ENCODE results near the gene POMT2.
"Not testable (repeated sequence)": the region's sequence is repeated elsewhere in the genome, so short reads cannot be mapped to it uniquely, and the experiment has no call there.

The POMT2 gene

DNA sequence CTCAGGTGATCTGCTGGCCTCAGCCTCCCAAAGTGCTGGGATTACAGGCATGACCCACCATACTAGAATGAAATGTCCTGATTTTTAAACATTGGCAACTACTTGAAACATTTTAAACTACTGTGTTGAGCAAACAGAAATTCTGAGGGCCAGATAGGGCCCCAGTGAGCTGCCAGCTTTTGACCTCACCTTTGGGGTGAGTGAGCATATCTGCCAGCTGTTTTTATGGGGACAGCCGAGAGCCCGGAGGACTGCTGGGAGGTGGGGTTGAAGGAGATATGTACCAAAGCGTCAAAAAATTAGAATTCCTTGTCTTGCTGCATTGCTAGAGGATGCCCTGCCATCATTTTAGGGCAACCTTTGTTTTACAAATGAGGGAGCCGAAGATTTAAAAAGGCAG, 2.9 kb upstream of the POMT2 start:
- no peak for DNase-seq

- no peak for DNase-seq
These were observed 2.3 kb upstream of the POMT2 start for GRCh38 chr14:77322951-77323350.

DNA sequence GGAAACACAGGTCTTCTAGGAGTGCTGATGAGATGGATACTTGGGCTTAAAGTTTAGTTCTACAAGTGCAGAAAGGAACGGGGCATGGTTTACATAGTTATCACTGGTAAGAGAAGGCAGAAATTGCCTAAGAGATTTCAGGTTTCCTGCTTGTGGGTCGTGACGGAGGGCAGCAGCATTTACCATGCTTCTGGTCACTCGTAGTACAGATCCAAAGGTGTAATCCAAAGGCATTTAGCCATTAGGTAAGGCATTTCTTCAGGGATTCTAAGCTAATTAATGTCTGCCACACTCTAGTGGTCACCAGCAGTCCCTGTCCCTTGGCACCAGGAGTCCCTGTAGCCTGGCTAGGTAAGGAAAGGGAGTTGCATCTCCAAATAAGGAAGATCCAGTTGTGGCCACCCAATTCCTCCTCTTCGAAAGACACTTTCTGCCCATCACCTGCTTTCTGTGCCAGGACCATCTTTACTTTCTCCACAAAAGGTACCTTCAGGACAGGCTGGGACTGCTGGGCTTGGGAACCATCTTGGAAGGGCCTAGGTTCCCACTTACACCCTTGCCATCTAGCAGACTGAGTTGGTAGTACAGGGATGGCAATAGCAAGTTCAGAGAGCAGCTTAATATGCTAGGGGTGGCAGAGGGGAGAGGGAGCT, 1.7 kb upstream of the POMT2 start:
- no peak for DNase-seq

GRCh38 chr14:77319422-77319821, 1.3 kb downstream of the POMT2 start:
- no peak for DNase-seq

DNA sequence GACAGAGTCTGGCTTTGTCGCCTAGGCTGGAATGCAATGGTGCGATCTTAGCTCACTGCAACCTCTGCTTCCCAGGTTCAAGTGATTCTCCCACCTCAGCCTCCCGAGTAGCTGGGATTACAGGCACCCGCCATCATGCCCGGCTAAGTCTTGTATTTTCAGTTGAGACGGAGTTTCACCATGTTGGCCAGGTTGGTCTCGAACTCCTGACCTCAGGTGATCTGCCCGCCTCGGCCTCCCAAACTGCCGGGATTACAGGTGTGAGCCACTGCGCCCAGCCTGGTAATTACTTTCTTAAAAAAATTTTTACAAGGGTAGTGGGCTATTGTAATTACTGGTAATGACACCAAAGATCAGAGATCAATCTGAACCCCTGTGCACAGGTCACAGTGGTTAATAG, 1.9 kb downstream of the POMT2 start:
- DNase-seq = not testable (repeated sequence)

DNA sequence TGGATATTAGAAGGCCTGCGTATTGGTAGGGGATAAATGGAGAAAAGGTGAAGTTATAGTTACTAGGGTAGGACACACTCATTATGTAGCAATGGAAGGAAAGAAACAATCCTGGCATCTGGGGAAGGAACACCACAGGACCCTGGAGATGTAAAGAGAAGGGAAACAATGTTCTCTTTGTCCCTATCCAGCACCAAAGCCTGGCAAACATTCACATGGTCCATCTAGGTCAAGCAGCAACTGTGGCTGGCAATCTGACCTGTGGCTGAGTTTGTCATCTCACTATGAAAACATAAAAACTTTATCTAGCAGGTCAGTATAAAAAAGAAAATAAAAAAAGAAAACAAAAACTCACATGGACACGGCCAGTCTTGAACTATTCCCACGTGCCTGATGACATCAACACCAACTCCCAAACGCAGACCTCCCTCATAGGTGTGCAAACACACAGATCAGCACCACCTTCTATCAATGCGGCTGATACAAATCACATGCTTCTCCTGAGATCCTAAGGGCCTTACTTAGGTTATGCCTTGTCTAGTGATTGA, 2.6 kb downstream of the POMT2 start:
- DNase-seq = no peak

DNA sequence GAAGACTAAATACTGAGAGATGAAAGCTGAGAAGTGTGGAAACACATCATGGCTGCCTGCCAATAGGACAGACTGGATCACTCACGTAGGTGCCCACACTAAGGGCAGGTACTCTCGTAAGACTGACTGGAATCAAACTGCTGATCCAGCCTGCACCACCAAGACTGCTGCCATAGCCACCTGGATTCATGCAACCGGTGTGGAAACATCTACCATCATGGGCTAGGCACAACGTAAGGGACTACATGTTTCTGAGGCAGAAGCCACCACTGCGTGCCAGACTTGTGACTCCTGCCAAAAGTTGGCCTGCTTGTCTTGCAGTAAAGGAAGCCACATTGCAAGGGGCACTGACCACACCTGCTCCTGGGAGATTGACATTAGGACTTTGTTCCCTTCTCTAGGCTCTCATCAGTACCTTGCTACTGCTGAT, 3.8 kb downstream of the POMT2 start:
- no peak for DNase-seq

DNA sequence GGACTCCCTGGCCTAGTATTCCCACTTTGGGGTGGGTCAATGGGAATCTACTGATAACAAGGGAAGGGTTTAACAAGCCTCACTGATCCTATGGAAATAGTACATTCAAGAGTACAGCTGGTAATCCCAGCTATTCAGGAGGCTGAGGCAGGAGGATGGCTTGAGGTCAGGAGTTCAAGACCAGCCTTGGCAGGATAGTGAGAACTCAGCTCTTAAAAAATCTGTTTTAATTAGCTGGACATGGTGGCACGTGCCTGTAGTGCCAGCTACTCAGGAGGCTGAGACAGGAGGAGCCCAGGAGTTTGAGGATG, 4.5 kb downstream of the POMT2 start:
- no peak for DNase-seq

- no peak for DNase-seq
These were observed 5.9 kb downstream of the POMT2 start for GRCh38 chr14:77314539-77315457.

GRCh38 chr14:77314043-77314442, 6.6 kb downstream of the POMT2 start:
- no peak for DNase-seq

DNA sequence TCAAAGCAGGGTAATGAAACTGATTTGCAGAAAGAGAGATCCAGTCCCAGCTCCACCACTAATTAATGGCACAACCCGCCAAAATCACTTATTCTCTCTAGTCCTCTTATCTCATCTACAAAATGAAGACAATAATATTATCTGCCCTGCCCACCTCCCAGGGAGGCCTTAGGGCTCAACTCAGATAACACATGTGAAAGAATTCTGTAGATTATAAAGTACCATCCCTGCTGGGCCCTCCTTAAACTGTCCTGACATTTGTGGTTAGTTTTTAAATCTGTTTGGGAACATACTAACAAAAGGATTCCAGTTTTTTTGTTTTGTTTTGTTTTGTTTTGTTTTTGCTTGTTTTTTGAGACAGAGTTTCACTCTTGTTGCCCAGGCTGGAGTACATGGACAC, 7.3 kb downstream of the POMT2 start:
- DNase-seq = no peak

- DNase-seq = no peak
These were observed 9.5 kb downstream of the POMT2 start for GRCh38 chr14:77311217-77311616.

DNA sequence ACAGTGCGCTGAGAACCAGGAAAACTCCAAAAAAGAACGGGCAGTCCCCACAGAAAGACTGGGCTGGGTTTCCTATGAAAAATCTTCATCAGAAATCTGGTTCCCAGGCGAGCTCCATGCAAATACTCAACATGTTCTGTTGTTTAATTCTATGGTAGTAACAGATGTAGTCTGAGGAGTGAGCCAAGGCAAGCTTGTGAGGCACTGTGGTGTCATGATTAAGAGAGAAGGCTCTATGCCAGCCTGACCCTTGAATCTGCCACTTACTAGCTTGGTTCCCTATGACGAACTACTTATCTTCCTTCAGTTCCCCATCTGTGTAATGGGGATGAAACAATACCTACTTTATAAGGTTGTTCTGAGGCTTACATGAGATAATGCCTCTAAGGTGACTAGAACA, 10.7 kb downstream of the POMT2 start:
- DNase-seq = no peak

GRCh38 chr14:77309131-77309530, 11.6 kb downstream of the POMT2 start:
- DNase-seq = no peak

- no peak for DNase-seq
These were observed 13.7 kb downstream of the POMT2 start for GRCh38 chr14:77306851-77307496.

GRCh38 chr14:77306416-77306815, 14.3 kb downstream of the POMT2 start:
- DNase-seq = no peak

DNA sequence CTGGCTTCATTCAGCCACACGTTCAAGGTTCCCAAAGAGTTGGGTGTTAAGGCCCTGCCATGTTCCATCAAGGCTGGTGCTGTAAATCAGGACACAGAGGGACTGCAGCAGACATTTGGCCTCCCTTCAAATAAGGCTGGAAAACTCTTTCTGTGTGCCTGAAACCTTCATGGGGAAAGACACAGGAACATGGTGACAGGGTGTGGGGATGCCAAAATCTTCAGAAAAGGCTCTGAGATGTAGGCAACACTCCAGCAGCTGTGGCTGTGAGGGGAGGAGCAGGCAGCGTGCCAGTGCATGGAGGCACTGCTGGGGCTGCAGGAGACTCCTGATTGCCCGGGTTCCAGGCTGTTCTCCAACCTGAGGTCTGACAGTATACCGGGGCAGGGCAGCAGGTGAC, 15.0 kb downstream of the POMT2 start:
- no peak for DNase-seq

DNA sequence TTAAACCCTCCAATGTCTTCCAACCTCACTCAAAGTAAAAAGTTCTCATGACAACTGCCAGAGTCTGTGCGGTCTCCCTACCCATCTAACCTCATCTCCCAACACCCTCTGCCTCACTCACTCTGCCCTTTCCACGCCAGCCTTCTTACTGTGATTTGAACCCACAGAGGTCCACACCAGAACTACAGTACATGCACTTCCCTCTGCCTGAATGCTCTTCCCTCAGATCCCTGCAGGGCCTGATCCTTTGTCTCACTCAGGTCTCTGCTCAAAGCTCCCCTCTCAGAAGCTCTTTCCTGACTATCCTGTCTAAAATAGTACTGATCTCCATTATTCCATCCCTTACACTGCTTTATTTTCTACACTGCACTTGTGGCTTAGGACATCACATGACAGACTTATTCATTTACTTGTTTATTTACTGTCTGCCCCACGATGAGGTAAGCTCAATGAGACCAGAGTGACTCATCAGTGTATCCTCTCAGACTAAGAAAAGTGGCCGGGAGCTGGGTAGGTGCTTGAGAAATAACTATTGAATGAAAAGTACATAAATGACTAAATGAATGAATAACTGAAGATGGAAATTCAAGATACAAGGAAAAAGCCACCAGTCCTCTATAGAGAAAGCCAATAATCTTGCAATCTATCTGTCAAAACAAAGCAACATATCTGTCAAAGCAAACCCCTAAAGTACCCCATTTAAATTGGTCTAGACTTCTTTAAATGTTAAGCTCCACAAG, 17.1 kb downstream of the POMT2 start:
- DNase-seq = no peak

DNA sequence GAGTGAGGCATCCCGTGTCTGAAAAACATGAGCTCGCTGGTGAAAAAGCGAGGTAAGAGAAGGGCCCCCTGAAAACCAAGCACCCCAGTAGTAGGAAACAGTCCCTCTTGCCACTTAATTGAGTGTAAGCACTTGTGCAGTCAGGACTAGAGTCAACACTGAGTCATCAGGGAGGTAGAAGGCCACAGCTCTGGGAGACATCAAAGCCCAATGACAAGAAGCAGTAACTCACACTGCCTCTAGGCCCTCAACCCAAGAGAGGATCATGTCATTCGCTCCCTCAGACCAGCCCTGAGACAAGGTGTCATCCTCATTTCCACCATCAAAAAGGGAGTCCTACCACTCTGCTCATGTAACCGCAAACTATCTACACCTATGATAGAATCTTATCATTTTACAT, 17.8 kb downstream of the POMT2 start:
- peak; percentile 21 for DNase-seq

- peak; percentile 61 for DNase-seq
These were observed 19.6 kb downstream of the POMT2 start for GRCh38 chr14:77301103-77301502.

DNA sequence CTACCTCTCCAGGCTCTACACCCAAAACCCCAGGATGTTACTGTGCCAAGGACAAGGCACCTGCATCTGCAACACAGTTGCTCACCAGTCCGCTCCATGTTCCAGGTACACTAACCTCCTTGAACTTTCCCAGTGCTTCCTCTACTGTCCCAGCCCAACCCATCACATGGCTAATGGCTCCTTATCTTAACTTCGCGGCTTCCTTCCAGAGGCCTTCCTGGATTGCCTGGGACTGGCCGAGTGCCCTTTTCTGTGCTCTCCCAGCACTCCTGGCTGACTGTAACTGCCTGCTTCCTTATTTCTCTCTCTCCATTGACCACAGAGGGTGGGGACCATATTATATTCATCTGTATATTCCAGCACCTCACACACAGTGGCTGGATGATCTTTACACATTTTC, 20.9 kb downstream of the POMT2 start:
- no peak for DNase-seq

- DNase-seq = no peak
These were observed 23.8 kb downstream of the POMT2 start for GRCh38 chr14:77296906-77297305.

DNA sequence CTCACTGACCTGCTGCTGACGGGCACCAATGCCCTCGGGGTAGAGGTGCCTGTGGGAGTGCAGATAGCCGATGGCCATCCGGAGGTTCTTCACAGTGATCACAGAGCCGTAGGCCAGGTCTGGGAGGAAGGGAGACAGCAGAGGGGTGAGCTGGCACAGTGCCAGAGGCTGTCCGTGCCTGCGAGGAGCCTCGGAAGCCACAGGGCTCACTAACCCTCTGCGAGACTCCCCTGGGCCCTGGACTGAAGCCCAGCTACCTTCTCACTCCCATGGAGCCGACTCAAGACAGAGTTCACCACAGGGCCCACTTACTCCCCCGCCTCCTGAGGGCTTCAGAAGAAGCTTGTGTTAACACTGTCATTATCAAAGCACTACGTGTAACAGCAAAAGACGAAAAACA, 24.5 kb downstream of the POMT2 start:
- DNase-seq = no peak

Measured in CD4-positive, alpha-beta T cell treated with Interleukin-17A for 4 hours (primary cell).